GM18511 (cell line): Measurements from ENCODE around the gene SDK1.

Source experiments
- ATAC-seq: cut with Tn5 transposase; IDR thresholded peaks from one replicate; pipeline ENCODE4 v1.9.1; 2021; ENCODE audit warnings: mild to moderate bottlenecking, moderate library complexity; ENCODE audit not compliant: unreplicated experiment

SDK1 gene

GRCh38 chr7:3453398-3453797, 152.3 kb downstream of the SDK1 start:
- no peak for ATAC-seq

- no peak for ATAC-seq
Observed at GRCh38 chr7:3455806-3456595, 154.9 kb downstream of the SDK1 start.

DNA sequence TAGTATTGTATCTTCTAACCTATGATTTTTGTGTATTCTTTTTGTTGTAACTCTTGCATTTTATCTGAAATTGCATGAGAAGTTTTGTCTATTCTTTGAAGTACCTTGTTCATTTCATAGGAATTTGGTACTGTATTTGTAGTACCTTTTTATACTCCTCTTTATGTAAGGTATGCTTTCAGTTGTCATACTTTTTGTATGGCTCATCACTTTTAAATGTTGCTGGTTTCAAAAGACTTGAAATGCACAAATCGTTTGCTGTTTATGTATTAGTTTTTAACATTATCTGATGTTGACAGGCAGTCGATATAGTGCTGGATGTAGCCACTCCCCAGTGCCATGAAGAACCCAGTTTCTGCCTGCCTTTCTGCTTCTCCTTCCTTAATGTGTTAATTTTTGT, 158.1 kb downstream of the SDK1 start:
- ATAC-seq: no peak

GRCh38 chr7:3461923-3462322, 160.9 kb downstream of the SDK1 start:
- ATAC-seq: no peak

DNA sequence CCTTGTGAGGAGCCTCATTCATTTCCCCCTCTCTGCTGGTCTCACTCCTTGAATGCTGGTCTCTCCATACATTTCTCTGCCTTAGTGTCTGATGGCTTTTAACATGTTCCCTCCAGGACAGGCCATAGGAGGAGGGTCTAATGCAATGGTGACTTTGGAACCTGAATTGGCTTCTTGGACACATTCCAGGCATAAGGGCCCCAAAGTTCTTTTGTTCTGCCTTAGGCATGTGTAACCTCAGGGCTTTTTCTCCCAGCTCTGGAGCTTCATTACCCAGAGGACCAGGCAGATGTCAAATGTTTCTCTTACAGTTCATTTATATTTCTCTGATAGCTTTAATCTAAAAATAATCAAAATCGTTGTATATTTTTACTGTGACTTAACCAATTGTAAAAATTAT, 162.6 kb downstream of the SDK1 start:
- no peak for ATAC-seq

DNA sequence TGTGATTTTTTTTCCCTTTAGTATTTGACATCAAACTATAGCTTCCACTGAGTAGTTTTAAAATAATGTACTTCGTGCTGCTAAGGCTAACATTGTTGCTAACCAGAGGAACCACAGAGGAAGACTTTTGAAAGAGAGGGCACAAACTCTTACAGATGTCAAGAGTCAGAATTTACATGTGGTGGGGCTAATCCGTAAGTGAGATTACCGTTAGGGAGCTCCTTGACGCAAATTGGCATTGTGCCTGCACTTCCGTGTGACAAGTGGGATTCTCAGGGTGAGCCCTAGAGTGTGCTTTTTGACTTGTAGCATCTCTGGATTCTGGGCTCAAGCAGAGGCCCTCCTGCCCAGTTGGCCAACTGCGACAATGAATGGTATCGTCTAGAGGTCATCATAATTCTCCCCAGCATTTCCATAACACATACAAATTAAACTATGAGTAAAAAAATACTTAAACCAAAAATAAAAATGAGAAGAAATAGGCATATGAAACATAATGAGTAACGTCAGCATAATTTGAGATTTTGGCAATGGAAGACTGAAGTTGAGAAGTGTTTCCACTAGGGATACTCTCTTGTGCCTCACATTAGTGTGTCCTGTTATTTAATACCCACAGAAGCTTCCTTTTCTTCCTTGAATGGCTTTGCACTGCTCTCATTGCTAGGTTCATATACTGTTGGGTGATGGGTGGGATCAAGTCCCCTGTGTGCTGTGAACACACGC, 164.0 kb downstream of the SDK1 start:
- ATAC-seq: no peak

GRCh38 chr7:3466261-3466660, 165.2 kb downstream of the SDK1 start:
- no peak for ATAC-seq

GRCh38 chr7:3469641-3470040, 168.6 kb downstream of the SDK1 start:
- no peak for ATAC-seq

DNA sequence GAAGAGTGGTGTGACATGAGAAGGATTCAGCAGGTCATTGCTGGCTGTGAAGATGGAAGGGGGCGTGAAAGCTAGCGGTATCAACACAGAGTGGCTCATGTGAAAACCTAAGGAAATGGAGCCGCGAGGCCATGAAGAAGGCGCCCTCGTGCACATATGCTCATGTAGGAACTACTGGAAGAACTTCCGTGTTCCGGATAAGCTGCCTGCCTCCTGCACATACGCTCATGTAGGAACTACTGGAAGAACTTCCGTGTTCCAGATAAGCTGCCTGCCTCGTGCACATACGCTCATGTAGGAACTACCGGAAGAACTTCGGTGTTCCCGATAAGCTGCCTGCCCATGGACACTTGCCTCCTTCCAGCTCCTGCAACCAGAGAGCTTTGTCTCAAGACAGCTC, 179.1 kb downstream of the SDK1 start:
- ATAC-seq: no peak

- no peak for ATAC-seq
Observed at GRCh38 chr7:3481435-3481834, 180.4 kb downstream of the SDK1 start.

GRCh38 chr7:3482147-3482921, 181.3 kb downstream of the SDK1 start:
- no peak for ATAC-seq

DNA sequence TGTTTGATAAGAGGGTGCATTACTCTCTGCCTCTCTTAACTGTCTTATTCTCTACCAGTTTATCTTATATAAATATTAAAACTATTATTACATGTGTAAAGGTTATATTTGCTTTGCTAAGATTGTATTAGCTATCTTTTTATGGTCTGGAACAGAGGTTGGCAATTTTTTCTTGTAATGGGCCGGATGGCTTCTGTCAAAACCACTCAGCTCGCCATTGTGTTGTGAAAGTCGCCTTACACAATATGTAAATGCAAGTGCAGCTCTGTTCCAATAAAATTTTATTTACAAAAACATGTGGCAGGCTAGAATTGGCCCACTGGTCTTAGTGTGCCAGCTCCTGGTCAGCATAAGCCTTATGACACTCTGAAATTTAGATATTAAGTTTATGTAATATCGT, 185.8 kb downstream of the SDK1 start:
- ATAC-seq: no peak

DNA sequence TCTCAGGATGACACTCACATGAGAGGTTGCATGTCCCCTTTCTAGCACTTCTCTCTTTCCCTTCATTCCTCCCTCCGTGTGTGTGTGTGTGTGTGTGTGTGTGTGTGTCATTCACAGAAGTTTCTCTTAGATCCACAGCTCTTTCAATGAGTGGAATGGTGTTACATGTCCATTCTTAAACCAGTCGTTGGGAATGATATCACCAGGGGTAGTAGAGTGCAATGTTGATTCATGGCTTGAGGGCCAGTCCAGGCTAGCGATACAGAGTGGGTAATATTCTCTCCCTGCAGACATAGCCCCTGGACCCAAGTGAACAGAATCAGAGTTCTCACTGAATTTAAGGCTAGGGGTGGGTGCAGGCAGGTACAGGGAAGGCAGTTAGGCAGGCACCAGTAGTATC, 187.8 kb downstream of the SDK1 start:
- ATAC-seq: no peak

GRCh38 chr7:3493499-3493898, 192.4 kb downstream of the SDK1 start:
- no peak for ATAC-seq

GRCh38 chr7:3494947-3495346, 193.9 kb downstream of the SDK1 start:
- no peak for ATAC-seq

GRCh38 chr7:3495530-3495929, 194.5 kb downstream of the SDK1 start:
- no peak for ATAC-seq

DNA sequence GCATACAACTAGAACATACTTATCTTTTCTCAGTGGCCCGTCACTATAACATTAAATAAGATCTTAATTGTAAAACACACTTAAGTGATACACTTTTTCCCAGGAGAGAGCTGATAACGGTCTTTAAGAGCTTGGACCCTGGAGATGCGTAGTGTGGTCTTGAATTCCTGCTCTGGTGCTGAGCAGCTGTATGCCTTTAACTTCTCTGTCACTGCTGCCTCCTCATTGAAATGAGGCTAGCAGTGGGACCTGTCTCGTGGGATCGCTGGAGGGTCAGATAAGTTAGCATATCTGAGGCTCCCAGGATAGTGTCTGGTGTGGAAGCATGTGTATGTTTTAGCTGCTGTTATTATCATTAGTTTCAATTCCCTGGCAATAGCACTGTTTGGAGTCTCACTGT, 194.9 kb downstream of the SDK1 start:
- no peak for ATAC-seq

DNA sequence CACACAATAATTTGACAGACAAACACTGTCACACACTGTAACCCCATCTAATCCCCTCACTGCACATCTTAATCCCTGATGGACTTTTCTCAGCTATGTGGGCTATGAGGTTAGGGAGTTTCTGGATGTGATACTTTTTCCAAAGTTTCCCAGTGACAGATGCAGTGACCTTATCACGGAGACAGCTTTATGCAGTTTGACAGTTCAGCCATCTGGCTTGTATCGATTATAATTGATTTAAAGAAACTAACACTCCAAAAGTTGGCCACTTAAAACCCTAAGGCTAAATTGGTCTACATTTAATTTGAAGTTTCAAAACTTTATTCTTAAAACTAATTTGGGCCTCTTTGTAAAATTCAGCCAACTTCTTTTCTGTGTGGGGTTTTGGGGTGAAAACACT, 196.7 kb downstream of the SDK1 start:
- no peak for ATAC-seq

DNA sequence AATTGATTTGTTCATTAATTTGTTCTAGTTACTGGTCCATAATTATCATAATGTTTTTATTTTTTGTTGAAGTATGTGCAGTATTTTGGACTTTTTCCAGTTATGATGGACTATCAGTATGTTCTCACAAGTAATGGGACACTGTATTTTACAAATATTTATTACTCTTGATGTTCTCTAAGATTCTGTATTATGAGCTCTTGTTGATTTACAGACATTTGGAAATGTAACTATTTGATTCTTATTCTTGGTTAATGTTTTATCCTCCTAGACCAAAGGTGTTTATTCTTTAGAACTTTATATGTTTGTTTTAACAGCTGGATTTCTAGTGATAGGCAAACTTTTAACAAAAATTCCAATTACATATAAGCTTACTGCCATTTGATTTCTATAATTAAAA, 200.6 kb downstream of the SDK1 start:
- no peak for ATAC-seq

DNA sequence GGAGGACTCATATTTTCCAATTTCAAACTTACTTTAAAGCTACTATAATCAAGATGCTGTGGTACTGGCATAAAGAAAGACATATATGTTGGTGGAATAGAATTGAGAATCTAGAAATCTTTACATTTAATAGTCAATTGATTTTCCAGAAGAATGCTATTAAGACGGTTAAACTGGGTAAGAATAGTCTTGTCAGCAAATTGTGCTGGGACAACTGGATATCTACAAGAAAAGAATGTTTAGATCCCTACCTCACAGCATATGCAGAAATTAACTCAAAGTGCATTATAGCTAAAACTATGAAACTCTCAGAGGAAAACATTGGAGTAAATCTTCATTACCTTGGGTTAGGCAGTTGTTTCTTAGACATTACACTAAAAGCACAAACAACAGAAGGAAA, 203.3 kb downstream of the SDK1 start:
- ATAC-seq: no peak

GRCh38 chr7:3510101-3511020, 209.3 kb downstream of the SDK1 start:
- ATAC-seq: no peak
